Adrenal gland (tissue), 12 donors: ENCODE data around the gene RTEL1. TPM values are rescaled to one million over a fixed set of nuclear protein-coding genes. Genes with fewer than 3 reads are reported as not detected.

ENCODE experiments used
- DNase-seq, 7 donors: peaks; one replicate each; pipeline ENCODE4 v3.0.0-alpha.2; 2019 to 2020
- H3K27ac ChIP-seq, 5 donors: fragments of 200-600 bp; sonication (generic) in 4 of 5; 1 replicate in 3 of 5; 2 replicates in 2 of 5; pipeline versions ENCODE4 v1.5.1 to v1.8.0; 2016 to 2020; ENCODE audit warnings: mild to moderate bottlenecking in 1 of 5
- H3K27me3 ChIP-seq: fragments of 200-600 bp; 2 replicates; pipeline ENCODE4 v1.8.0; 2021
- H3K36me3 ChIP-seq, 2 donors: fragments of 200-600 bp; replicated peaks in 1 of 2; 1 replicate in 1 of 2; 2 replicates in 1 of 2; pipeline versions ENCODE4 v1.5.1 to v1.8.0; 2018 to 2022
- H3K4me1 ChIP-seq, 2 donors: fragments of 200-600 bp; replicated peaks in 1 of 2; 1 replicate in 1 of 2; 2 replicates in 1 of 2; pipeline versions ENCODE4 v1.5.1 to v1.8.0; 2018 to 2021
- H3K4me3 ChIP-seq, 4 donors: fragments of 200-600 bp; sonication (generic) in 3 of 4; one replicate each; pipeline ENCODE4 v1.5.1; 2016 to 2018
- H3K9me3 ChIP-seq, 3 donors: fragments of 200-600 bp; sonication (generic) in 1 of 3; replicated peaks in 1 of 3; 1 replicate in 2 of 3; 2 replicates in 1 of 3; pipeline versions ENCODE4 v1.5.1 to v1.8.0; 2016 to 2021
- POLR2A ChIP-seq, 2 donors: fragments of 450-650 bp; IDR thresholded peaks; one replicate each; pipeline ENCODE4 v1.6.1; 2017; ENCODE audit warnings: antibody characterized with exemption in 2 of 2, mild to moderate bottlenecking in 2 of 2, moderate library complexity in 1 of 2
- WGBS, 4 donors: extraction: QIAGEN DNeasy Blood & Tissue Kit in 2 of 4; methylation state at CpG; one replicate each; pipeline versions ENCODE4 v1.1.5 to v1.1.7; 2013 to 2017; 5-methylcytosine and 5-hydroxymethylcytosine counted together
- intact Hi-C, 2 donors: fragments of 100-400 bp; cut with DNase I; formaldehyde crosslinking; loops; one replicate each; pipeline versions ENCODE4 v1.14.1 to v1.15.0; 2022 to 2023
- polyA plus RNA-seq, 3 donors: library from polyadenylated mRNA; stranded (reverse); fragments of 200-250 nt in 2 of 3; fragments of 350-450 nt in 1 of 3; fragmentation: Illumina TruSeq in 1 of 3; extraction: RNeasy Lipid Tissue Mini Kit (QIAGEN cat#74804) in 1 of 3; gene quantifications; one replicate each; pipeline ENCODE4 v1.2.3, GENCODE V29; 2013 to 2014
- total RNA-seq, 9 donors: library from RNA; depleted of rRNA in 4 of 9; stranded (reverse); fragments of >200 nt in 4 of 9; fragments of 120-200 nt in 1 of 9; fragmentation: NEBNext Ultra II Directional in 1 of 9; extraction: Animal tissue kit (Norgen Biotek cat#: 25700) in 1 of 9; gene quantifications; one replicate each; pipeline versions ENCODE4 v1.1.0 to v1.2.4, GENCODE V29; 2013 to 2023
- TF ChIP-seq, protein P1 (sequence below), 6 experiments: fragments of 450-650 bp in 4 of 6; fragments of 200-600 bp in 2 of 6; sonication (generic) in 1 of 6; IDR thresholded peaks; 1 replicate in 5 of 6; 2 replicates in 1 of 6; pipeline versions ENCODE4 v1.5.1 to v1.8.0; 2016 to 2021; ENCODE audit warnings: antibody characterized with exemption in 6 of 6, mild to moderate bottlenecking in 2 of 6, moderate library complexity in 1 of 6
- donor health status: healthy with polysubstance abuse.
- donor health status: Bipolar disorder and iron deficiency.
- donor health status: DM: yes; HTN: yes; CAD: no.
- donor health status: DM: no; HTN: no; CAD: no.
- donor health status: DM: no; HTN: no; CAD: no.
- donor health status: DM: yes; HTN: yes; CAD: no.

The RTEL1 gene
- total and polyA plus RNA-seq, 12 donors: 9.4 to 110 (median 32.1) TPM

DNA sequence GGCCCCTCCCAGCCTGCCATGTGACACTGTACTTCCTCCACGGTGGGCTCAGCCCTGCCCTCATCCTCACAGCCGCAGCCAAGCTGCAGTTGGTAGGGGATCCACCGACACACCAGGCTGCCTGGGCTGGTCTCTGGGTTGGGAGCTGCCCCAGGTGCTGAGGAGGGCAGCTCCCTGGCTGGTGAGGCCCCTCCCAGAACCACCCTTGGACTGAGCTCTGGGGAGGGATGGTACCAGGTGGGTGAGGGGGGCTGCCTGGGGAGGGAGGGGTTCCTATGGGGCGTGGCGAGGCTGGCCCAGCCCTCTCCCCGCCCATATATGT, 38.2 kb downstream of the RTEL1 start:
- intact Hi-C loops: no loop called here
- peak overlapping the region in 1 of 5 donors; percentile 35 for H3K27ac ChIP-seq
- H3K27me3 ChIP-seq: no peaks in the 10 kb centered on the region
- H3K4me1 ChIP-seq: peaks cover 27 to 38% of the 10 kb centered on the region in 2 donors
- 15 to 28% methylated on average over 6 of the region's 6 CpGs; no CpG with 5 or more reads in 2 of the 4 donors for WGBS, 4 donors
- no peak for TF ChIP-seq POLR2A (IDR thresholded peaks at IDR 0.05)
- TF ChIP-seq, protein P1, sequence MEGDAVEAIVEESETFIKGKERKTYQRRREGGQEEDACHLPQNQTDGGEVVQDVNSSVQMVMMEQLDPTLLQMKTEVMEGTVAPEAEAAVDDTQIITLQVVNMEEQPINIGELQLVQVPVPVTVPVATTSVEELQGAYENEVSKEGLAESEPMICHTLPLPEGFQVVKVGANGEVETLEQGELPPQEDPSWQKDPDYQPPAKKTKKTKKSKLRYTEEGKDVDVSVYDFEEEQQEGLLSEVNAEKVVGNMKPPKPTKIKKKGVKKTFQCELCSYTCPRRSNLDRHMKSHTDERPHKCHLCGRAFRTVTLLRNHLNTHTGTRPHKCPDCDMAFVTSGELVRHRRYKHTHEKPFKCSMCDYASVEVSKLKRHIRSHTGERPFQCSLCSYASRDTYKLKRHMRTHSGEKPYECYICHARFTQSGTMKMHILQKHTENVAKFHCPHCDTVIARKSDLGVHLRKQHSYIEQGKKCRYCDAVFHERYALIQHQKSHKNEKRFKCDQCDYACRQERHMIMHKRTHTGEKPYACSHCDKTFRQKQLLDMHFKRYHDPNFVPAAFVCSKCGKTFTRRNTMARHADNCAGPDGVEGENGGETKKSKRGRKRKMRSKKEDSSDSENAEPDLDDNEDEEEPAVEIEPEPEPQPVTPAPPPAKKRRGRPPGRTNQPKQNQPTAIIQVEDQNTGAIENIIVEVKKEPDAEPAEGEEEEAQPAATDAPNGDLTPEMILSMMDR (IDR thresholded peaks at IDR 0.05): no peak
- peaks cover 0 to 8% of the 10 kb centered on the region in 2 donors for H3K36me3 ChIP-seq
- no peaks in the 10 kb centered on the region for H3K9me3 ChIP-seq
- peak in 4 of 7 donors; percentile 26 to 38 (median 35) for DNase-seq
- H3K4me3 ChIP-seq: no peak overlapping the region

DNA sequence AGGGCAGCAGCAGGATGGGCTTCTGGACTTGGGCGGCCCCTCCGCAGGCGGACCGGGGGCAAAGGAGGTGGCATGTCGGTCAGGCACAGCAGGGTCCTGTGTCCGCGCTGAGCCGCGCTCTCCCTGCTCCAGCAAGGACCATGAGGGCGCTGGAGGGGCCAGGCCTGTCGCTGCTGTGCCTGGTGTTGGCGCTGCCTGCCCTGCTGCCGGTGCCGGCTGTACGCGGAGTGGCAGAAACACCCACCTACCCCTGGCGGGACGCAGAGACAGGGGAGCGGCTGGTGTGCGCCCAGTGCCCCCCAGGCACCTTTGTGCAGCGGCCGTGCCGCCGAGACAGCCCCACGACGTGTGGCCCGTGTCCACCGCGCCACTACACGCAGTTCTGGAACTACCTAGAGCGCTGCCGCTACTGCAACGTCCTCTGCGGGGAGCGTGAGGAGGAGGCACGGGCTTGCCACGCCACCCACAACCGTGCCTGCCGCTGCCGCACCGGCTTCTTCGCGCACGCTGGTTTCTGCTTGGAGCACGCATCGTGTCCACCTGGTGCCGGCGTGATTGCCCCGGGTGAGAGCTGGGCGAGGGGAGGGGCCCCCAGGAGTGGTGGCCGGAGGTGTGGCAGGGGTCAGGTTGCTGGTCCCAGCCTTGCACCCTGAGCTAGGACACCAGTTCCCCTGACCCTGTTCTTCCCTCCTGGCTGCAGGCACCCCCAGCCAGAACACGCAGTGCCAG, 38.7 kb downstream of the RTEL1 start, which contains the start of gene TNFRSF6B:
Gene TNFRSF6B, plus strand, starts transcription at position 25 of the 729 bp plus-strand sequence. Its CDS starts 116 bp downstream, at position 141.
- intact Hi-C loops: no loop called here
- no peaks in the 10 kb centered on the region for H3K9me3 ChIP-seq
- WGBS, 4 donors: 6 to 26% (median 15%) methylated on average over 10 to 52 of the region's 52 CpGs
- peaks cover 27 to 38% of the 10 kb centered on the region in 2 donors for H3K4me1 ChIP-seq
- peaks cover 0 to 8% of the 10 kb centered on the region in 2 donors for H3K36me3 ChIP-seq
- peak within 1 kb of the TSS in 1 of 4 donors; percentile 38 for H3K4me3 ChIP-seq
- TF ChIP-seq POLR2A (IDR thresholded peaks at IDR 0.05): no peak
- TF ChIP-seq, protein P1 (IDR thresholded peaks at IDR 0.05): no peak
- H3K27me3 ChIP-seq: no peaks in the 10 kb centered on the region
- peak within 1 kb of the TSS in 1 of 5 donors; percentile 35 for H3K27ac ChIP-seq
- DNase-seq: peak in 6 of 7 donors; percentile 28 to 51 (median 42)

DNA sequence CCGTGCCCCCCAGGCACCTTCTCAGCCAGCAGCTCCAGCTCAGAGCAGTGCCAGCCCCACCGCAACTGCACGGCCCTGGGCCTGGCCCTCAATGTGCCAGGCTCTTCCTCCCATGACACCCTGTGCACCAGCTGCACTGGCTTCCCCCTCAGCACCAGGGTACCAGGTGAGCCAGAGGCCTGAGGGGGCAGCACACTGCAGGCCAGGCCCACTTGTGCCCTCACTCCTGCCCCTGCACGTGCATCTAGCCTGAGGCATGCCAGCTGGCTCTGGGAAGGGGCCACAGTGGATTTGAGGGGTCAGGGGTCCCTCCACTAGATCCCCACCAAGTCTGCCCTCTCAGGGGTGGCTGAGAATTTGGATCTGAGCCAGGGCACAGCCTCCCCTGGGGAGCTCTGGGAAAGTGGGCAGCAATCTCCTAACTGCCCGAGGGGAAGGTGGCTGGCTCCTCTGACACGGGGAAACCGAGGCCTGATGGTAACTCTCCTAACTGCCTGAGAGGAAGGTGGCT, 39.3 kb downstream of the RTEL1 start:
- peak overlapping the region in 1 of 4 donors; percentile 38 for H3K4me3 ChIP-seq
- 31 to 69% (median 36%) methylated on average over 2 to 7 of the region's 7 CpGs for WGBS, 4 donors

More for the DNA sequence above, 39.3 kb downstream of the RTEL1 start:
- Histone ChIP-seq H3K4me1 (peaks cover 27 to 38% of the 10 kb centered on the region in 2 donors), H3K36me3 (peaks cover 0 to 8% of the 10 kb centered on the region in 2 donors), H3K9me3 (no peaks in the 10 kb centered on the region), H3K27ac (no peak overlapping the region), H3K27me3 (no peaks in the 10 kb centered on the region)
- peak in 4 of 7 donors; percentile 25 to 38 (median 30) for DNase-seq
- TF ChIP-seq POLR2A (IDR thresholded peaks at IDR 0.05): no peak
- TF ChIP-seq, protein P1 (IDR thresholded peaks at IDR 0.05): no peak
- intact Hi-C loops: no loop called here
